IMR-90 (cell line): ENCODE data around the gene MMRN2. TPM values are rescaled to one million over a fixed set of nuclear protein-coding genes. Genes with fewer than 3 reads are reported as not detected.

ENCODE experiments used
- ATAC-seq: fragments of 200-7000 bp; cut with Tn5 transposase; 2 replicates; pipeline ENCODE4 v1.9.1; 2020; ENCODE audit warnings: low read depth, mild to moderate bottlenecking, moderate library complexity
- BruUV-seq: library from RNA; stranded (reverse); fragments of 400-500 nt; replicated peaks from 2 replicates; lab custom pipeline; 2021; lab: Mats Ljungman, UMichigan
- CTCF ChIA-PET: fragments of 300-600 bp; formaldehyde crosslinking; extraction: SDS; loops from one replicate; lab custom pipeline; 2021; ENCODE audit warnings: antibody characterized with exemption; lab: Yijun Ruan, JAX
- POLR2A ChIA-PET: fragments of 300-600 bp; sonication (Branson Sonifier 250); formaldehyde crosslinking; loops from one replicate; lab custom pipeline; 2022; ENCODE audit warnings: antibody characterized with exemption; ENCODE audit not compliant: unreplicated experiment; lab: Charles Lee
- DNase-seq: peaks from one replicate; pipeline ENCODE4 v3.0.0; 2013
- H2AFZ ChIP-seq: replicated peaks from 2 replicates; pipeline ENCODE3; 2013; ENCODE audit warnings: low read length, mild to moderate bottlenecking; ENCODE audit not compliant: poor library complexity
- H2AK5ac ChIP-seq: 2 replicates; pipeline ENCODE4 v1.6.1; 2013; ENCODE audit warnings: low read depth, low read length, inconsistent platforms
- H2AK9ac ChIP-seq: replicated peaks from 2 replicates; pipeline ENCODE3; 2013; ENCODE audit warnings: mild to moderate bottlenecking, low read depth, low read length, moderate library complexity; ENCODE audit not compliant: poor library complexity
- H2BK120ac ChIP-seq: 2 replicates; pipeline ENCODE4 v1.6.1; 2013; ENCODE audit warnings: low read depth, low read length, inconsistent platforms
- H2BK15ac ChIP-seq: 3 replicates; pipeline ENCODE4 v1.6.1; 2013; ENCODE audit warnings: low read depth, low read length, inconsistent platforms
- H2BK20ac ChIP-seq: 2 replicates; pipeline ENCODE4 v1.6.1; 2013; ENCODE audit warnings: low read depth, mild to moderate bottlenecking, inconsistent platforms, low read length, moderate library complexity
- H2BK5ac ChIP-seq: 2 replicates; pipeline ENCODE4 v1.6.1; 2013; ENCODE audit warnings: mild to moderate bottlenecking, low read depth, low read length, inconsistent platforms; ENCODE audit not compliant: poor library complexity, severe bottlenecking
- H3K14ac ChIP-seq: replicated peaks from 2 replicates; pipeline ENCODE4 v1.6.1; 2013; ENCODE audit warnings: low read depth, low read length, inconsistent platforms
- H3K18ac ChIP-seq: 2 replicates; pipeline ENCODE4 v1.6.1; 2013; ENCODE audit warnings: low read depth, low read length, control low read depth
- H3K23ac ChIP-seq: 2 replicates; pipeline ENCODE4 v1.6.1; 2013; ENCODE audit warnings: low read depth, low read length, inconsistent platforms
- H3K27ac ChIP-seq: 2 replicates; pipeline ENCODE4 v1.5.1; 2013; ENCODE audit warnings: mild to moderate bottlenecking, control low read depth, low read length; ENCODE audit not compliant: insufficient read depth
- H3K27me3 ChIP-seq: 2 replicates; pipeline ENCODE4 v1.6.1; 2013; ENCODE audit warnings: low read length; ENCODE audit not compliant: control insufficient read depth, insufficient read depth
- H3K36me3 ChIP-seq: 2 replicates; pipeline ENCODE4 v1.6.1; 2013; ENCODE audit warnings: low read length, mixed read lengths; ENCODE audit not compliant: control insufficient read depth, insufficient read depth
- H3K4ac ChIP-seq: 2 replicates; pipeline ENCODE4 v1.6.1; 2013; ENCODE audit warnings: low read depth, low read length, inconsistent platforms
- H3K4me1 ChIP-seq: 2 replicates; pipeline ENCODE4 v1.6.1; 2013; ENCODE audit warnings: low read length, mixed read lengths; ENCODE audit not compliant: control insufficient read depth, insufficient read depth
- H3K4me2 ChIP-seq: 2 replicates; pipeline ENCODE4 v1.6.1; 2013; ENCODE audit warnings: low read depth, mild to moderate bottlenecking, control low read depth, low read length, moderate library complexity
- H3K4me3 ChIP-seq: 2 replicates; pipeline ENCODE4 v1.5.1; 2013; ENCODE audit warnings: low read depth, mild to moderate bottlenecking, control low read depth, low read length, moderate library complexity; ENCODE audit not compliant: insufficient read depth
- H3K56ac ChIP-seq: 2 replicates; pipeline ENCODE4 v1.6.1; 2013; ENCODE audit warnings: low read length, inconsistent platforms; ENCODE audit not compliant: insufficient read depth; ENCODE audit errors: extremely low read depth
- H3K79me1 ChIP-seq, 2 experiments: 2 replicates each; pipeline ENCODE4 v1.6.1; 2013; ENCODE audit warnings: low read length in 2 of 2, inconsistent platforms in 1 of 2, low read depth in 1 of 2
- H3K9ac ChIP-seq: 2 replicates; pipeline ENCODE4 v1.6.1; 2013; ENCODE audit warnings: low read depth, low read length, control low read depth
- H3K9me1 ChIP-seq: 2 replicates; pipeline ENCODE4 v1.6.1; 2013; ENCODE audit warnings: low read length, inconsistent platforms; ENCODE audit not compliant: insufficient read depth
- H3K9me3 ChIP-seq: 2 replicates; pipeline ENCODE4 v1.6.1; 2013; ENCODE audit warnings: low read length; ENCODE audit not compliant: control insufficient read depth, insufficient read depth
- H4K20me1 ChIP-seq: 2 replicates; pipeline ENCODE4 v1.6.1; 2013; ENCODE audit warnings: low read length, inconsistent platforms; ENCODE audit not compliant: insufficient read depth
- H4K5ac ChIP-seq: 2 replicates; pipeline ENCODE4 v1.6.1; 2013; ENCODE audit warnings: mild to moderate bottlenecking, low read depth, low read length, control low read depth
- H4K8ac ChIP-seq, 2 experiments: 2 replicates each; pipeline ENCODE4 v1.6.1; 2013; ENCODE audit warnings: low read depth in 2 of 2, low read length in 2 of 2, control low read depth in 1 of 2, inconsistent platforms in 1 of 2
- H4K91ac ChIP-seq: 2 replicates; pipeline ENCODE4 v1.6.1; 2013; ENCODE audit warnings: low read depth, low read length, inconsistent platforms; ENCODE audit not compliant: insufficient read depth
- BHLHE40 ChIP-seq: fragments of 150-350 bp; IDR thresholded peaks from 2 replicates; pipeline ENCODE4 v1.6.1; 2016; ENCODE audit warnings: mild to moderate bottlenecking, low read depth, low read length
- MXI1 ChIP-seq: IDR thresholded peaks from 2 replicates; pipeline ENCODE4 v1.6.1; 2012; ENCODE audit warnings: low read depth, mild to moderate bottlenecking, low read length, moderate library complexity, borderline replicate concordance
- POLR2A ChIP-seq: IDR thresholded peaks from 2 replicates; pipeline ENCODE4 v1.6.1; 2012; ENCODE audit warnings: mild to moderate bottlenecking, low read depth, low read length
- RAD21 ChIP-seq: IDR thresholded peaks from 2 replicates; pipeline ENCODE4 v1.6.1; 2012; ENCODE audit warnings: low read length, improper control_type of control experiment
- SMC3 ChIP-seq: fragments of 150-350 bp; IDR thresholded peaks from 2 replicates; pipeline ENCODE4 v1.6.1; 2016; ENCODE audit warnings: low read depth, mild to moderate bottlenecking, antibody characterized with exemption, low read length, moderate library complexity
- WGBS, 2 experiments: methylation state at CpG; one replicate each; pipeline versions ENCODE4 v1.1.5 to v1.1.7; 2013; ENCODE audit warnings: missing lambda C conversion rate in 2 of 2; ENCODE audit not compliant: insufficient read length in 1 of 2; ENCODE audit errors: extremely low coverage in 2 of 2; 5-methylcytosine and 5-hydroxymethylcytosine counted together
- dilution Hi-C: fragments of 300-500 bp; cut with HindIII; formaldehyde crosslinking; loops from one replicate; pipeline ENCODE4 v1.14.3; 2018; ENCODE audit warnings: low sequenced_read_pairs; ENCODE audit not compliant: unreplicated experiment
- in situ Hi-C: fragments of 300-500 bp; cut with MboI; formaldehyde crosslinking; loops from 3 replicates; pipeline ENCODE4 v1.14.3; 2019; ENCODE audit warnings: low sequenced_read_pairs, inconsistent platforms, mixed read lengths
- intact Hi-C: fragments of 100-400 bp; cut with micrococcal nuclease; formaldehyde crosslinking; loops from 2 replicates; pipeline ENCODE4 v1.10.0; 2022
- polyA plus RNA-seq, 3 experiments: library from polyadenylated mRNA; depleted of rRNA; stranded (reverse); fragments of >200 nt; gene quantifications; 2 replicates each; pipeline ENCODE4 v1.2.3, GENCODE V29; 2012; ENCODE audit warnings: low replicate concordance in 1 of 3
- total RNA-seq: library from RNA; depleted of rRNA; stranded (reverse); fragments of >200 nt; gene quantifications from 2 replicates; pipeline ENCODE4 v1.2.3, GENCODE V29; 2012
- TF ChIP-seq, protein P1 (sequence below): fragments of 150-350 bp; IDR thresholded peaks from 2 replicates; pipeline ENCODE4 v1.6.1; 2016; ENCODE audit warnings: low read depth, mild to moderate bottlenecking, low read length, moderate library complexity, borderline replicate concordance

Gene MMRN2
- total and polyA plus RNA-seq, 2 of the 4 experiments (the other 2 are of a cell fraction), result 1.6 to 1.8 TPM

DNA sequence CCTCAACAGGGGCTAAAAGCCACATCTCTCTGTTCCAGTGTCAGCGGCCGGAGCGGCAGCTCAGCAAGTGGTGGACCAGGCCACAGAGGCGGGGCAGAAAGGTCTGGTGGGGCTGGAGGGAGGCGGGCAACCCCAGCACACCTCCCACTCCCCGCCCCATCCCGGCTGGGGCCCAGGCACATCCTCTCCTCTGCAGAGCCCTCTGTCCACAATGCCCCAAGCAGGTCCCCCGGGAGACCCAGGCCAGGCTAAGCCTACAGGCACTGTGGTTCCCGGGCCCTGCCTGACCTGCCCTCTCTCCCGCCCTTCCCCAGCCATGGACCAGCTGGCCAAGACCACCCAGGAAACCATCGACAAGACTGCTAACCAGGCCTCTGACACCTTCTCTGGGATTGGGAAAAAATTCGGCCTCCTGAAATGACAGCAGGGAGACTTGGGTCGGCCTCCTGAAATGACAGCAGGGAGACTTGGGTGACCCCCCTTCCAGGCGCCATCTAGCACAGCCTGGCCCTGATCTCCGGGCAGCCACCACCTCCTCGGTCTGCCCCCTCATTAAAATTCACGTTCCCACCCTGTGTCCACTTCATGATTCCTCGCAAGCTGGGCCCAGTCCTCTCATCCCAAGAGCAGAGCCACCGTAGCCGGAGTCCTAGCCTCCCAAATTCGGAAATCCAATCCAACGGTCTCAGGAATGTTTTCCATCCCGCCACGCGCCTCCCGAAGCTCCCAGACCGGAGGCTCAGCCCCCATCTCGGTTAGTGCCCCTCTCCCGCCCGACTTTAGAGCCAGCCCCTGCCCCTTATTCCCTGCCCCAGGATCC lies 13.0 kb upstream of the MMRN2 start:
- Histone ChIP-seq H3K4ac (peak overlapping the region; percentile 87), H3K18ac (peak overlapping the region; percentile 92), H2AFZ (peak overlapping the region; percentile 92), H2BK120ac (peak overlapping the region; percentile 58), H3K27me3 (no peaks in the 10 kb centered on the region), H2BK15ac (peak overlapping the region; percentile 10; the same call in 1 of the 3 replicates), H4K5ac (peak overlapping the region; percentile 86), H3K79me1 (peaks cover 0 to 40% of the 10 kb centered on the region in 2 experiments; a peak in 3 of 4 replicates), H4K20me1 (no peaks in the 10 kb centered on the region; the same call in 1 of the 2 replicates), H3K27ac (peak overlapping the region; percentile 92), H3K56ac (peak overlapping the region; percentile 73), H3K9ac (peak overlapping the region; percentile 93), H4K8ac (peak overlapping the region; percentile 80 to 89), H4K91ac (peak overlapping the region; percentile 95), H3K4me2 (peak overlapping the region; percentile 97), H3K36me3 (no peaks in the 10 kb centered on the region), H3K9me3 (no peaks in the 10 kb centered on the region), H3K14ac (peak overlapping the region; percentile 88), H2BK5ac (peak overlapping the region; percentile 85), H2AK5ac (peak overlapping the region; percentile 84), H3K4me1 (peaks cover 36% of the 10 kb centered on the region), H3K4me3 (peak overlapping the region; percentile 75), H2BK20ac (peak overlapping the region; percentile 40), H3K9me1 (peaks cover 20% of the 10 kb centered on the region), H2AK9ac (peak overlapping the region; percentile 99), H3K23ac (peak overlapping the region; percentile 70)
- in situ Hi-C loops (no loop called here), dilution Hi-C loops (no loop called here), intact Hi-C loops (no loop called here)
- CTCF ChIA-PET, result no interaction called here
- ATAC-seq, result peak; percentile 59
- peak; percentile 63 for TF ChIP-seq POLR2A
- TF ChIP-seq, protein P1, sequence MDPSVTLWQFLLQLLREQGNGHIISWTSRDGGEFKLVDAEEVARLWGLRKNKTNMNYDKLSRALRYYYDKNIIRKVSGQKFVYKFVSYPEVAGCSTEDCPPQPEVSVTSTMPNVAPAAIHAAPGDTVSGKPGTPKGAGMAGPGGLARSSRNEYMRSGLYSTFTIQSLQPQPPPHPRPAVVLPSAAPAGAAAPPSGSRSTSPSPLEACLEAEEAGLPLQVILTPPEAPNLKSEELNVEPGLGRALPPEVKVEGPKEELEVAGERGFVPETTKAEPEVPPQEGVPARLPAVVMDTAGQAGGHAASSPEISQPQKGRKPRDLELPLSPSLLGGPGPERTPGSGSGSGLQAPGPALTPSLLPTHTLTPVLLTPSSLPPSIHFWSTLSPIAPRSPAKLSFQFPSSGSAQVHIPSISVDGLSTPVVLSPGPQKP, result no peak
- no peak for TF ChIP-seq MXI1
- TF ChIP-seq SMC3, result no peak
- no peak for TF ChIP-seq BHLHE40
- no peak for TF ChIP-seq RAD21
- BruUV-seq, result TSS peak; percentile 55
- POLR2A ChIA-PET, result no interaction called here
- peak; percentile 51 for DNase-seq
- 8% methylated on average over 16 of the region's 30 CpGs; no CpG with 5 or more reads in 1 of the 2 experiments for WGBS, 2 experiments
